ENCODE measurements around the gene TUT1. TPM values are rescaled to one million over a fixed set of nuclear protein-coding genes. Genes with fewer than 3 reads are reported as not detected.

Gene TUT1
- total RNA-seq, 1 experiment from 2014 or later = 39.3 TPM

DNA sequence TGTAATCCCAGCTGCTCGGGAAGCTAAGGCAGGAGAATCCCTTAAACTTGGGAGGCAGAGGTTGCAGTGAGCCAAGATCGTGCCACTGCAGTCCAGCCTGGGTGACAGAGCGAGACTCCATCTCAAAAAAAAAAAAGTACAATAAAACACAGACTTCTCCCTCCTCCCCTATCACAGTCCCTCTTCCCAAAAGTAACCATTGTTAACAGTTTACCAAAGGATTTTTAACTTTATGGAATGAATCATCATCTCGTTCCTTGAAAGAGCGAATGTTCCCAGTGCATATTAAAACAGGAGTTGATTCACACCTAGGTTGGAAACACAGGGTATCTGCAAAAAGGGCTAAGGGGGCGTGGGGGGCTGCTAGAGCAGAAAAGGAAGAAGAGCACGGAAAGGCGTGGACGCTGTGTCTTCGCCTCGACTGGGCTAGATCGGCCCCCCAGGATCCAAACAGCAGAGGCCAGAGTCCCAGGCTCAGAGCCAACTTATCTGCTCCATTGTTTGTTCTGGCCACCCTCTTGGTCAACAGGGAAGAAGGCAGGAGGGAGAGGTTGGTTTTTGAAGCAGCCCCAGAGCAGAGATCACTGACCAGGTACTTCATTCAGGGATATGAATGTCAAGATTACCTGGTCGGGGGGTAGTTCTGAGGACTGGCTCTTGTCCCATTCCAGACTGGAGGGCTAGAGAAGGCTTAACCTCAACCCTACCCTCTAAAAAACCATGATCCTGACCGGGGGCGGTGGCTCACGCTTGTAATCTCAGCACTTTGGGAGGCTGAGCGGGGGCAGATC lies 42.6 kb downstream of the TUT1 start:
- Histone ChIP-seq H3K27me3 (ENCODE audit: insufficient read depth, low read depth) (no peaks in the 10 kb centered on the region), H3K27ac (0 out of 2 replicates have a peak overlapping the region, but pooled peaks have one; percentile 4), H4K20me1 (ENCODE audit: insufficient read depth) (no peaks in the 10 kb centered on the region), H3K9me3 (ENCODE audit: insufficient read depth, low read depth) (no peaks in the 10 kb centered on the region), H3K79me2 (ENCODE audit: low read depth) (peaks cover 32% of the 10 kb centered on the region), H3K9me2 (ENCODE audit: insufficient read depth) (no peaks in the 10 kb centered on the region), H3K36me3 (ENCODE audit: low read depth) (no peaks in the 10 kb centered on the region), H3K4me1 (replicated peaks; ENCODE audit: insufficient read depth) (peaks cover 66% of the 10 kb centered on the region), H2AFZ (no peak overlapping the region), H3K4me2 (peak overlapping the region; percentile 99), H3K4me3 (no peak overlapping the region), H3F3A (ENCODE audit: insufficient read depth, low read depth) (peaks cover 65% of the 10 kb centered on the region)
- intact Hi-C loops (cut with micrococcal nuclease; ENCODE audit: unreplicated experiment) = no loop called here
- TF ChIP-seq, protein P1, sequence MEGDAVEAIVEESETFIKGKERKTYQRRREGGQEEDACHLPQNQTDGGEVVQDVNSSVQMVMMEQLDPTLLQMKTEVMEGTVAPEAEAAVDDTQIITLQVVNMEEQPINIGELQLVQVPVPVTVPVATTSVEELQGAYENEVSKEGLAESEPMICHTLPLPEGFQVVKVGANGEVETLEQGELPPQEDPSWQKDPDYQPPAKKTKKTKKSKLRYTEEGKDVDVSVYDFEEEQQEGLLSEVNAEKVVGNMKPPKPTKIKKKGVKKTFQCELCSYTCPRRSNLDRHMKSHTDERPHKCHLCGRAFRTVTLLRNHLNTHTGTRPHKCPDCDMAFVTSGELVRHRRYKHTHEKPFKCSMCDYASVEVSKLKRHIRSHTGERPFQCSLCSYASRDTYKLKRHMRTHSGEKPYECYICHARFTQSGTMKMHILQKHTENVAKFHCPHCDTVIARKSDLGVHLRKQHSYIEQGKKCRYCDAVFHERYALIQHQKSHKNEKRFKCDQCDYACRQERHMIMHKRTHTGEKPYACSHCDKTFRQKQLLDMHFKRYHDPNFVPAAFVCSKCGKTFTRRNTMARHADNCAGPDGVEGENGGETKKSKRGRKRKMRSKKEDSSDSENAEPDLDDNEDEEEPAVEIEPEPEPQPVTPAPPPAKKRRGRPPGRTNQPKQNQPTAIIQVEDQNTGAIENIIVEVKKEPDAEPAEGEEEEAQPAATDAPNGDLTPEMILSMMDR (conservative IDR thresholded peaks at IDR 0.05) = no peak
- peak; percentile 36 to 47 for DNase-seq
- ChIA-PET POLR2A (ENCODE audit: unreplicated experiment) (interaction anchor here (0.8 kb wide), 1 partner anchor 148 kb away, joined by 5 read pairs; no protein-coding TSS in a partner anchor), CTCF (interaction anchor here (0.6 to 0.8 kb wide), 2 partner anchors 12 to 156 kb away, joined by 3 read pairs; no protein-coding TSS in a partner anchor)
- no TSS peak for BruUV-seq (replicated peaks)

DNA sequence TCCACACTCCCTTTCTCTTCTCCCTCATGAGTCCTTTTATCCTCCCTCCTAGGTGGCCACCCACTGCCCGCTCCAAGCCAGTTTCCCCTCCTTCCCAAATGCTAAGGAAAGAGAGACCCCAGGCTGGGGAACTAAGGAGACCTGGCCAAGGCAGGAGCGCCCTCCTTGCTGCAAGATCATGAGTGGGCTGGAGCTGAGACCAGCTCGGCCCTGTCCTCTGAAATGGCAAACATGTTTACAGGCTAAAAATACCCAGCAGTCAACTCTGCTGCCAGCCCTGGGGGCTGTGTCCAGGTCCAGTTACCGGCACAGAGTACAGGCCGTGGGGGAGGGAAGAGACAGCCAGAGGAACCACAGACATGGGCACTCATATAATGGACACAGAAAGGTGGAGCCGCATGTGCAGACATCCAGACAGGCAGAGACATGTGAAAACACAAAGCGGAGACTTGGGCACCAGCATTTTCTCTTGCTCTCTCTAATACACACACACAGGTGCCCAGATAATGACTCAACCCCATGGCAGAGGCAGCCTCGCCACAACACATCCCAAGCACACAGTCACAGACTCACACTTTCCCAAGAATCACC lies 43.5 kb downstream of the TUT1 start:
- Histone ChIP-seq H2AFZ (no peak overlapping the region), H3F3A (ENCODE audit: insufficient read depth, low read depth) (peaks cover 66% of the 10 kb centered on the region), H3K9me2 (ENCODE audit: insufficient read depth) (no peaks in the 10 kb centered on the region), H4K20me1 (ENCODE audit: insufficient read depth) (peaks cover 7% of the 10 kb centered on the region; the same call in 1 of the 2 replicates), H3K4me1 (replicated peaks; ENCODE audit: insufficient read depth) (peaks cover 68% of the 10 kb centered on the region), H3K9me3 (ENCODE audit: insufficient read depth, low read depth) (no peaks in the 10 kb centered on the region), H3K4me3 (no peak overlapping the region), H3K27ac (peak overlapping the region; percentile 72), H3K27me3 (ENCODE audit: insufficient read depth, low read depth) (no peaks in the 10 kb centered on the region), H3K36me3 (ENCODE audit: low read depth) (no peaks in the 10 kb centered on the region), H3K79me2 (ENCODE audit: low read depth) (peaks cover 41% of the 10 kb centered on the region), H3K4me2 (peak overlapping the region; percentile 99; the same call in 1 of the 2 replicates)
- DNase-seq = peak in 1 of 2 experiments; percentile 32
- no TSS peak for BruUV-seq (replicated peaks)
- CTCF ChIA-PET = interaction anchor here (0.6 to 0.8 kb wide), 2 partner anchors 12 to 155 kb away, joined by 3 read pairs; no protein-coding TSS in a partner anchor
- intact Hi-C loops (cut with micrococcal nuclease; ENCODE audit: unreplicated experiment) = no loop called here
- TF ChIP-seq EZH2 (IDR thresholded peaks at IDR 0.05; ENCODE audit: low read depth) = no peak
- TF ChIP-seq, protein P1 (conservative IDR thresholded peaks at IDR 0.05) = no peak
- POLR2A ChIA-PET (ENCODE audit: unreplicated experiment) = interaction anchor here (0.6 to 0.8 kb wide), 3 partner anchors 8 to 345 kb away, joined by 3 to 7 read pairs (median 5); no protein-coding TSS in a partner anchor

DNA sequence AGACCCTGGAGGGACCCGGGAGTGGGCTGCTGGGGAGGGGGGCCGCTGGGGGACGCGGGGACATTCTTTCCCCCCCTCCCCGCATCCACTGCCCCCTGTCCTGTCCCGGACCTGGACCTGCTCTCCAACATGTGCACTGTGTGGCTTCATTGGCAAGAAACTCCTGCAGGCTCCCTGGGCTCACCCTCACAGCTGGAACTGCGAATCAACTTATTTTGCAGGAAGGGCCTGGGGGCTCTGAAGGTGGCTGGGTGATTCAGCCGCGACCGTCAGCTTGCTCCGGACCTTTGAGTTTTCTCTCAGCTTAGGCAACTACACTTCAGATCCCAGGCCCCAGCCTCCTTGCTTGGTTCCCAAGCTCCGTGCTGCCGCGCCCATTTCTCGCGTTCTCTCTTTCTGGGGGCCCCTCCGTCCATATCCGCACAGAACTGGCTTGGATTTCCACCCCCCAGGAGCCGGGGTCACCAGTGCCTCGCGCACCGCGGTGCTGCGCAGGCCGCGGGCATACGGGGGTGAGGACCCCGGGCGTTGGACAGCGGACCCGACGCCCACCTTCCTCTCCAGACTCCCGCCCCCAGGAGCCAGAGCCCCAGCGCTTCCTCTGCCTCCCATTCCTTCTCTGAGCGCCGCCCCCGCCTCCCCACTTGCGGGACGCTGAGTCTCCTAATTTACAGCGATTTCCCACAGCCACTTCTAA lies 44.2 kb downstream of the TUT1 start:
- Histone ChIP-seq H3K36me3 (ENCODE audit: low read depth) (no peaks in the 10 kb centered on the region), H3K9me3 (ENCODE audit: insufficient read depth, low read depth) (no peaks in the 10 kb centered on the region), H3K4me2 (peak overlapping the region; percentile 99), H2AFZ (peak overlapping the region; percentile 83; the same call in 1 of the 2 replicates), H3K27ac (peak overlapping the region; percentile 72), H3K27me3 (ENCODE audit: insufficient read depth, low read depth) (no peaks in the 10 kb centered on the region), H3F3A (ENCODE audit: insufficient read depth, low read depth) (peaks cover 66% of the 10 kb centered on the region), H3K9me2 (ENCODE audit: insufficient read depth) (no peaks in the 10 kb centered on the region), H4K20me1 (ENCODE audit: insufficient read depth) (peaks cover 12% of the 10 kb centered on the region), H3K4me1 (replicated peaks; ENCODE audit: insufficient read depth) (peaks cover 68% of the 10 kb centered on the region), H3K79me2 (ENCODE audit: low read depth) (peaks cover 48% of the 10 kb centered on the region), H3K4me3 (peak overlapping the region; percentile 98)
- TF ChIP-seq, protein P1 (conservative IDR thresholded peaks at IDR 0.05) = no peak
- intact Hi-C loops (cut with micrococcal nuclease; ENCODE audit: unreplicated experiment) = no loop called here
- CTCF ChIA-PET = interaction anchor here (0.6 to 0.7 kb wide), 3 partner anchors 14 to 152 kb away, joined by 3 to 9 read pairs (median 7); no protein-coding TSS in a partner anchor
- POLR2A ChIA-PET (ENCODE audit: unreplicated experiment) = interaction anchor here (0.6 to 1.3 kb wide), 7 partner anchors 8 to 346 kb away, joined by 3 to 20 read pairs (median 3); partner anchors contain the start of gene TUT1
- TSS peak; percentile 27 for BruUV-seq (replicated peaks)
- peak; percentile 65 to 80 for DNase-seq
